ENCODE measurements around the gene PAGE2B.
"Not testable (repeated sequence)": the region's sequence is repeated elsewhere in the genome, so short reads cannot be mapped to it uniquely, and the experiment has no call there.

PAGE2B gene

GRCh38 chrX:55109306-55109705 lies 34.5 kb downstream of the PAGE2B start:
- no peak for DNase-seq (ENCODE audit: low spot score)

GRCh38 chrX:55111578-55112254 lies 36.9 kb downstream of the PAGE2B start:
- no peak for DNase-seq (ENCODE audit: low spot score)

- DNase-seq (ENCODE audit: low spot score) = not testable (repeated sequence)
Observed at GRCh38 chrX:55116589-55116988, 41.8 kb downstream of the PAGE2B start.

- no peak for DNase-seq (ENCODE audit: low spot score)
Observed at GRCh38 chrX:55118574-55118973, 43.7 kb downstream of the PAGE2B start.

- no peak for DNase-seq (ENCODE audit: low spot score)
Observed at GRCh38 chrX:55119271-55119670, 44.4 kb downstream of the PAGE2B start.

GRCh38 chrX:55119712-55120111 lies 44.9 kb downstream of the PAGE2B start:
- DNase-seq (ENCODE audit: low spot score) = no peak

- no peak for DNase-seq (ENCODE audit: low spot score)
Observed at GRCh38 chrX:55120761-55121358, 46.0 kb downstream of the PAGE2B start.

- no peak for DNase-seq (ENCODE audit: low spot score)
Observed at GRCh38 chrX:55123900-55124299, 49.1 kb downstream of the PAGE2B start.

- DNase-seq (ENCODE audit: low spot score) = no peak
Observed at GRCh38 chrX:55127692-55128091, 52.9 kb downstream of the PAGE2B start.
